T-helper 1 cell (primary cell): ENCODE measurements around the gene PITPNC1.
"Not testable (repeated sequence)": the region's sequence is repeated elsewhere in the genome, so short reads cannot be mapped to it uniquely, and the experiment has no call there.

Experiments used
- DNase-seq, 5 donors: peaks; one replicate each; pipeline ENCODE4 v3.0.0-alpha.2; 2012 to 2020

The PITPNC1 gene

DNA sequence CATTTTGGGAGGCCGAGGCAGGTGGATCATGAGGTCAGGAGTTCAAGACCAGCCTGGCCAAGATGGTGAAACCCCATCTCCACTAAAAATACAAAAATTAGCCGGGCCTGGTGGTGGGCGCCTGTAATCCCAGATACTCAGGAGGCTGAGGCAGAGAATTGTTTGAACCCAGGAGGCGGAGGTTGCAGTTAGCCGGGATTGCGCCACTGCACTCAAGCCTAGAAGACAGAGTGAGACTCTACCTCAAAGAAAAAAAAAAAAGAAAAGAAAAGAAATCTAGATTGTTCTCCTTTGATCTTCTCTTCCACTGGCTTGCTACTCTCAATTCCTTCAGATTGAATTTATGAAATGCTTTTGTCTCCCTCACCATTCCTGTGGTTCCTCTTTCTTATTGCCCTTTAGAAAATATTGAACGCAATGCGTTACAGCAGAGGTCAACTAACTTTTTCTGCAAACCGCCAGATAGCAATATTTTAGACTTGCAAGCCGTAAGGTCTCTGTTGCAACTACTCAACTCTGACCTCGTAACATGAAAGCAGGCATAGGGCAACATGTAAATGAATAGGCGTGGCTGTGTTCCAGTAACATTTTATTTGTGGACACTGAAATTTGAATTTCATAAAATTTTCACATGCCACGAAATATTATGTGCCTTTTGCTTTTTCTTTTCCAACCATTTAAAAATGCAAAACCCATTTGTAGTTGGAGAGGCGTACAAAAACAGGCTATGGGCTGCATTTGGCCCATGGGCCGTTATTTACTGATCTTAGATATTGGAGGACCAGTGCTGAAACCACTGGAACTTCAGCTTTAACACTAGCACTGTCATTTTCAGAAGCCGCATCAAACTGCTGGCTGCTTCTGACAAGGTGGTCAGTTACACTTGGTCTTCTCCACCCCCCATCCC is 24.8 kb downstream of the PITPNC1 start:
- DNase-seq: no peak

GRCh38 chr17:67403065-67403464 is 26.0 kb downstream of the PITPNC1 start:
- DNase-seq: no peak

- DNase-seq: no peak
These were observed 26.4 kb downstream of the PITPNC1 start for GRCh38 chr17:67403483-67403882.

DNA sequence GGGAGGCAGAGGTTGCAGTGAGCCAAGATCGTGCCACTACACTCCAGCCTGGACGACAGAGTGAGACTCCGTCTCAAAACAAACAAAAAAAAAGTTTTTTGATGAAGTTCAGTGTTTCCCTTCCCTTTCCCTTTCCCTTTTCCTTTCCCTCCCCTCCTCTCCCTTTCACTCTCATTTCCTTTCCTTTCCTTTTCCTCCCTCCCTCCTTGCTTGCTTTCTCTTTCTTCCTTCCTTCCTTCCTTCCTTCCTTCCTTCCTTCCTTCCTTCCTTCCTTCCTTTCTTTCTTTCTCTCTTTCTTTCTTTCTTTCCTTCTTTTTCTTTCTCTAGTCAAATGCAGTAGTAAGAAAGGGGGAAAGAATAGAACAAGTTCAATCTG is 31.4 kb downstream of the PITPNC1 start:
- DNase-seq: not testable (repeated sequence)

GRCh38 chr17:67411397-67411796 is 34.3 kb downstream of the PITPNC1 start:
- DNase-seq: no peak

- no peak for DNase-seq
These were observed 35.0 kb downstream of the PITPNC1 start for GRCh38 chr17:67412032-67412431.

DNA sequence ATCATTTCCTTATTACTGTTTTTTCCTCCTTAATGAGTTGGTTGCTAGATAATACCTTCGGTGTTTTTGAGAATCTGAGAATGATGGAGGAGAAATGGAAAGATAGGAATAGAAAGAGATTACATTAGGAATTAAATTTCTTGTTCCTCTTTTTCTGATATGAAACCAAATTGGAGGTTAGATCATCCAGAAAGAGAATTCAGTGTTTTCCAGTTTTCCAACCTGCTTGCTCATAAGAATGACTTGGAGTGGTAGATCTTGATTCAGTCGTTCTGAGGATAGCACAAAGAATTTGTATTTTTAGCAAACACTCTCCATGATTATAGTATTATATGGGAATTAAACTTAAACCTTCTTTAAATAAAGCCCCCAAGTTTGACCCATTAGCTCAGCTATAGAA is 35.9 kb downstream of the PITPNC1 start:
- no peak for DNase-seq

DNA sequence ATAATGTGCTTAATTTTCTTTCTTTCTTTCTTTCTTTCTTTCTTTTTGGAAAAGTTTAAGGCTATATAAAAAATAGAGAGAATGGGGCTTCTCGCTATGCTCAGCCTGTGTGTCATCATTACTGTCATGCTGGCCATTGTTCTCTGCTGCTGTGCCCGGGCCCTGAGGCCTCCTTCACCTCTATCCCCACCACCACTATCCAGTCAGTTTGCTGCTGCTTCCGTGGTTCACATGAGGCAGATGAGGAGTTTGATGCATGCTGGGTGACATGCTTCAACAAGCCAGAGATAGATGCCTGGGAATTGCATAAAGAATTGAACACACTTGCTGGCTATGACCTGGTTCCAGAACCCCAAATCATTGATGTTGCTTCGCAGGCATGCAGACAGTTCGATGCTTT is 36.3 kb downstream of the PITPNC1 start:
- no peak for DNase-seq

- no peak for DNase-seq
These were observed 37.0 kb downstream of the PITPNC1 start for GRCh38 chr17:67414130-67414529.

GRCh38 chr17:67414559-67414958 is 37.5 kb downstream of the PITPNC1 start:
- DNase-seq: no peak

GRCh38 chr17:67415291-67415690 is 38.2 kb downstream of the PITPNC1 start:
- DNase-seq: no peak

GRCh38 chr17:67417507-67417906 is 40.4 kb downstream of the PITPNC1 start:
- DNase-seq: no peak

GRCh38 chr17:67420994-67421393 is 43.9 kb downstream of the PITPNC1 start:
- DNase-seq: no peak

- DNase-seq: peak in 4 of 5 donors; percentile 39 to 94 (median 50)
These were observed 44.8 kb downstream of the PITPNC1 start for GRCh38 chr17:67421869-67422273.

DNA sequence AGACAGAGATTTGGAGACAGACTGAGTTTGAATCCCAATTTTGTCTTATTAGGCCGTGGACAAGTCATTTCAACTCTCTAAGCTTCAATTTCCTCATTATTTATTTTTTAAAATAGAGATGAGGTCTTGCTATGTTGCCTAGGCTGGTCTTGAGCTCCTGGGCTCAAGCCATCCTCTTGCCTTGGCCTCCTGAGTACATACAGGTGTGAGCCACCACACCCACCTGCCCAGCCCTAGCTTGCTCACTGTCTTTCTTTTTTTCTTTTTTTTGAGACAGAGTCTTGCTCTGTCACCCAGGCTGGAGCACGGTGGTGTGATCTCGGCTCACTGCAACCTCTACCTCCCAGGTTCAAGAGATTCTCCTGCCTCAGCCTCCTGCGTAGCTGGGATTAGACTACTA is 45.2 kb downstream of the PITPNC1 start:
- DNase-seq: peak in 1 of 5 donors; percentile 19

DNA sequence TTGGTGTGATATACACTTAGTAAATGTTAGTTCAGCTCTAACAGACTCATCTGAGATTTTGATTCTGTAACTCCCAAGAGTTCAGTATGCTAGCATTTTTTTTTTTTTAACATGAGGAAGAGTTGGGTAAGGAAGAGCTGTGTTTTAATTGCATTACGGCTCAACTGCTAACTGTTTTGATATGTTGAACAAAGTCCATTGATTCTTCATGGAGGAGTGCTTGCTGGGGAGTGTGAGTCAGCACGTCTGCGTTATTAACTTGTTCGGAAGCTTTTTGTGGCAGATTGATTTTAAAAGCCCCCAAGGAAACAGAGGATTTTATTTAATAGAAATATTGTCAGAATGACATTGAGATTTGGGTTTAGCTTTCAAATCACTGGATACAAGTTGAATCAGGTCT is 45.8 kb downstream of the PITPNC1 start:
- no peak for DNase-seq

DNA sequence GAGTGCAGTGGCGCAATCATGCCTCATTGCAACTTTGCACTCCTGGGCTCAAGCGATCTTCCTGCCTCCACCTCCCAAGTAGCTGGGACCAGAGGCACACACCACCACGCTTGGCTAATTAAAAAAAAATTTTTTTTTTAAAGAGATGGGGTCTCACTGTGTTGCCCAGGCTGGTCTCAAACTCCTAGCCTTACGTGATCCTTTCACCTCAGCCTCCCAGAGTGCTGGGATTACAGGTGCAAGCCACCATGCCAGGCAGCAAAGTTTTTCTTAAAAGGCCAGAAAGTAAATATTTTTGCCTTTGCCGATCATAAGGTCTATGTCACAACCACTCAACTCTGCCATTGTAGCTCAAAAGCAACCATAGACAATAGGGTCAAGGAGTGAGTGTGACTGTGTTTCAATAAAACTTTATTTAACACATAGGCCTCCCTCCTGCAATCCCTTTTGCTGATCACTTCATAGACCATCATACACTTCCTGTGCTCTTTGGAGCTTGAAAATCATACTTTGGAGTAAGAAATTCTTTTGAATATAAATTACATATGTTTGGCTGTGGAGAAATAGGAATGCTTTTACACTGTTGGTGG is 48.6 kb downstream of the PITPNC1 start:
- DNase-seq: no peak

DNA sequence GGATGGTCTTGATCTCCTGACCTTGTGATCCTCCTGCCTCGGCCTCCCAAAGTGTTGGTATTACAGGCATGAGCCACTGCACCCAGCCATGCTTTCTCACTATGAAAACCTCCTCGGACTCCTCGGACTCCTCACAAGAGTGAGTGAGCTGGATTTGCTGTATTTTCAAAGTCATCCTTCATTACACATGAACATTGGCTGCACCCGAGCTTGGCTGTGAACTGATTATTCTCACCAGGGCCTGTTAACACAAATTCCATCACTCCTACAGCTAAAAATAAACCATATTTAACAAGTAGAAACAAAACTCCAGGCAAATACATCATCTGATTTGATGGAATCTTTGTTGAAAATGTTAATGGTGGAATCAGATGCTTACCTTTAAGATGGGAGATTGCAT is 50.3 kb downstream of the PITPNC1 start:
- no peak for DNase-seq

GRCh38 chr17:67430515-67430914 is 53.4 kb downstream of the PITPNC1 start:
- DNase-seq: not testable (repeated sequence)

- peak in 1 of 5 donors; percentile 69 for DNase-seq
These were observed 54.4 kb downstream of the PITPNC1 start for GRCh38 chr17:67431249-67432015.

DNA sequence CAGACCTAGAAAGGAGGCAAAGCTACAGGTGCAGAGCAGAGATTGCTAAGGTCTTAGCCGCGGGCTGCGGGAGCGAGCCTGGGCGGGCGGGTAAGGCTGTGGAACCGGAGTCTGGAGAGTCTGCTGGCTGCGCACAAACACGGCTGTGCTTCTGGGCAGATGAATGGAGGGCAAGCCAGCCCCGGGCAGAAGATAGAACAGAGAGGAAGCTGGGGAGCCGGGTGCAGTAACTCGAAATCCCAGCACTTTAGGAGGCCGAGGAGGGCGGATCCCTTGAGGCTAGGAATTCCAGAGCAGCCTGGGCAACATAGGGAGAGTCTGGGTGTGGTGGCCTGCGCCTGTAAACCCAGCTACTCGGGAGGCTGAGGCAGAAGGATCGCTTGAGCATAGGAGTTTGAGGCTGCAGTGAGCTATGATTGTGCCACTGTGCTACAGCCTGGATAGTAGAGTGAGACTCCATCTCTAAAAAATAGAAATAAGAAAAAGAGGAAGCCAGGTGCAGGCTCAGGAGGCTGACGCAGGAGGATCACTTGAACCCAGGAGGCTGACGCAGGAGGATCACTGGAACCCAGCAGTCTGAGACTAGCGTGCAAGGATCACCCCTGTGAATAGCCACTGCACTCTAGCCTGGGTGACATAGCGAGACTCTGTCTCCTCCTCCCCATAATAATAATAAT is 56.3 kb downstream of the PITPNC1 start:
- no peak for DNase-seq

- DNase-seq: peak; percentile 25 to 80 (median 52)
These were observed 57.0 kb downstream of the PITPNC1 start for GRCh38 chr17:67434061-67434525.

GRCh38 chr17:67435122-67435521 is 58.0 kb downstream of the PITPNC1 start:
- peak in 4 of 5 donors; percentile 32 to 89 (median 38) for DNase-seq
